Measurements from ENCODE around the gene IL11RA.

DNA sequence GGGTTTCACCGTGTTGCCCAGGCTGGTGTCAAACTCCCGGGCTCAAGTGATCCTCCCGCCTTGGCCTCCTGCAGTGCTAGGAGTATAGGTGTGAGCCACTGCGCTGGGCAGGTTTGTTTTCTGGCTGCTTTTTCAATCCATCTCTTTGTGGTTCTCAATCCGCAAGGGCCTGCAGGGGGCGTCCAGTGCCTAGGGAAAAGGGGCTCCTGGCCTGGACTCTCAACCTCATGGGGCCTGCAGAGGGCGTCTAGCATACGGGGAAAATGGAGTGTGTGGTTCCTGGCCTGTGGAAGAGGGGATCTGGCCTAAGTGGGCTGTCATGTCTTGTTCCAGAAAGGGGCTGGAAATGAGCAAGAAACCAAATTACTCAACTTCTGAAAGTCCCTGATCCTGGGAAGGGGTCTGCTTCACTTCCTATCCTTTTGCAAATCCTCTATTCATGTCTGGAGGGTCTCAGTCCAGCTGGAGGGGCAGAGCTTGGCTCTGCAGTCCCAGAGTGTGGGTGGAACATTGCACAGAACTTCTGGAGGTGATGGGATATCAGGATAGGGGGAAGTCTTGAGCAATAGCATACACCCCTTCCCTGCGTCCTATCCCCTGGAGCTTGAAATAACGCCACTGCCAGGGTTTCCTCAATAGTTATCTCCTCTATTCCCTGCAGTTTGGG is 23.2 kb downstream of the IL11RA start:
- TF ChIP-seq KDM1A (IDR thresholded peaks at IDR 0.05; ENCODE audit: borderline replicate concordance) = no peak
- TF ChIP-seq, protein P1, sequence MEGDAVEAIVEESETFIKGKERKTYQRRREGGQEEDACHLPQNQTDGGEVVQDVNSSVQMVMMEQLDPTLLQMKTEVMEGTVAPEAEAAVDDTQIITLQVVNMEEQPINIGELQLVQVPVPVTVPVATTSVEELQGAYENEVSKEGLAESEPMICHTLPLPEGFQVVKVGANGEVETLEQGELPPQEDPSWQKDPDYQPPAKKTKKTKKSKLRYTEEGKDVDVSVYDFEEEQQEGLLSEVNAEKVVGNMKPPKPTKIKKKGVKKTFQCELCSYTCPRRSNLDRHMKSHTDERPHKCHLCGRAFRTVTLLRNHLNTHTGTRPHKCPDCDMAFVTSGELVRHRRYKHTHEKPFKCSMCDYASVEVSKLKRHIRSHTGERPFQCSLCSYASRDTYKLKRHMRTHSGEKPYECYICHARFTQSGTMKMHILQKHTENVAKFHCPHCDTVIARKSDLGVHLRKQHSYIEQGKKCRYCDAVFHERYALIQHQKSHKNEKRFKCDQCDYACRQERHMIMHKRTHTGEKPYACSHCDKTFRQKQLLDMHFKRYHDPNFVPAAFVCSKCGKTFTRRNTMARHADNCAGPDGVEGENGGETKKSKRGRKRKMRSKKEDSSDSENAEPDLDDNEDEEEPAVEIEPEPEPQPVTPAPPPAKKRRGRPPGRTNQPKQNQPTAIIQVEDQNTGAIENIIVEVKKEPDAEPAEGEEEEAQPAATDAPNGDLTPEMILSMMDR (IDR thresholded peaks at IDR 0.05 in 2 of 3, conservative IDR thresholded peaks at IDR 0.05 in 1 of 3; ENCODE audit: control insufficient read depth in 2 of 3, extremely low read depth in 1 of 3, insufficient read depth in 1 of 3, low read depth in 3 of 3, low read length in 3 of 3) = peak; percentile 81 to 90 (median 83)
- TF ChIP-seq ESRRA (IDR thresholded peaks at IDR 0.05; ENCODE audit: low read length) = no peak
- TF ChIP-seq ZNF24 (IDR thresholded peaks at IDR 0.05) = no peak
- no peak for TF ChIP-seq HDAC6 (IDR thresholded peaks at IDR 0.05; ENCODE audit: unreplicated experiment)
- no peak for TF ChIP-seq TCF12 (IDR thresholded peaks at IDR 0.05; ENCODE audit: low read depth, low read length)
- TF ChIP-seq ZNF207 (IDR thresholded peaks at IDR 0.05; ENCODE audit: borderline replicate concordance) = no peak
- no peak for TF ChIP-seq TARDBP (IDR thresholded peaks at IDR 0.05; ENCODE audit: borderline replicate concordance)
- TF ChIP-seq, protein P2, sequence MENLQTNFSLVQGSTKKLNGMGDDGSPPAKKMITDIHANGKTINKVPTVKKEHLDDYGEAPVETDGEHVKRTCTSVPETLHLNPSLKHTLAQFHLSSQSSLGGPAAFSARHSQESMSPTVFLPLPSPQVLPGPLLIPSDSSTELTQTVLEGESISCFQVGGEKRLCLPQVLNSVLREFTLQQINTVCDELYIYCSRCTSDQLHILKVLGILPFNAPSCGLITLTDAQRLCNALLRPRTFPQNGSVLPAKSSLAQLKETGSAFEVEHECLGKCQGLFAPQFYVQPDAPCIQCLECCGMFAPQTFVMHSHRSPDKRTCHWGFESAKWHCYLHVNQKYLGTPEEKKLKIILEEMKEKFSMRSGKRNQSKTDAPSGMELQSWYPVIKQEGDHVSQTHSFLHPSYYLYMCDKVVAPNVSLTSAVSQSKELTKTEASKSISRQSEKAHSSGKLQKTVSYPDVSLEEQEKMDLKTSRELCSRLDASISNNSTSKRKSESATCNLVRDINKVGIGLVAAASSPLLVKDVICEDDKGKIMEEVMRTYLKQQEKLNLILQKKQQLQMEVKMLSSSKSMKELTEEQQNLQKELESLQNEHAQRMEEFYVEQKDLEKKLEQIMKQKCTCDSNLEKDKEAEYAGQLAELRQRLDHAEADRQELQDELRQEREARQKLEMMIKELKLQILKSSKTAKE (IDR thresholded peaks at IDR 0.05; ENCODE audit: low read depth, poor library complexity, severe bottlenecking) = no peak
- TF ChIP-seq TBL1XR1 (IDR thresholded peaks at IDR 0.05; ENCODE audit: low read depth, low read length) = no peak
